Measurements from ENCODE around the gene SERP2. TPM values are rescaled to one million over a fixed set of nuclear protein-coding genes. Genes with fewer than 3 reads are reported as not detected.

Gene SERP2
- total and polyA plus RNA-seq, 2 of the 13 experiments (the other 11 are each of a cell fraction or from before 2014, with no cell fraction given): not detected

DNA sequence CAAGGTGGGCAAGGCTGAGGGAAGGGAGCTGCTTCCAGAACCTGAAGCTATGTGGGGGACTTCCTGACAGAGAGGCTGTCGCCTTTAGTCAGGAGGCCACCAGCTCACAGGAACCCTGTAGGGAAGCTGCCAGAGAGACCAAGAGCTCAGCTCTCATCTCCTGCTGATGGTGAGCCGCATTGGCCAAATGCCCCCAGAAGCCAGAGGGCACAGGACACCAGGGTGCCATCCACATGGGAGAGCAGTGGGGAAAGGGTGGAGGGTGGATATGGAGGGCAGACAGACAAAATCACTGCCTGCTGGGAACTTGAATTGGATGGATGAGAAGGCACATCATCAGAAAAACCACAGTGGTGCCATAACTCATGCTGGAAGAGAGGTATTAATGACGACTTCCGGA, 36.0 kb downstream of the SERP2 start (continued):
- TF ChIP-seq SNRNP70 (IDR thresholded peaks at IDR 0.05; ENCODE audit: low read depth, low read length): no peak
- TF ChIP-seq, protein P1, sequence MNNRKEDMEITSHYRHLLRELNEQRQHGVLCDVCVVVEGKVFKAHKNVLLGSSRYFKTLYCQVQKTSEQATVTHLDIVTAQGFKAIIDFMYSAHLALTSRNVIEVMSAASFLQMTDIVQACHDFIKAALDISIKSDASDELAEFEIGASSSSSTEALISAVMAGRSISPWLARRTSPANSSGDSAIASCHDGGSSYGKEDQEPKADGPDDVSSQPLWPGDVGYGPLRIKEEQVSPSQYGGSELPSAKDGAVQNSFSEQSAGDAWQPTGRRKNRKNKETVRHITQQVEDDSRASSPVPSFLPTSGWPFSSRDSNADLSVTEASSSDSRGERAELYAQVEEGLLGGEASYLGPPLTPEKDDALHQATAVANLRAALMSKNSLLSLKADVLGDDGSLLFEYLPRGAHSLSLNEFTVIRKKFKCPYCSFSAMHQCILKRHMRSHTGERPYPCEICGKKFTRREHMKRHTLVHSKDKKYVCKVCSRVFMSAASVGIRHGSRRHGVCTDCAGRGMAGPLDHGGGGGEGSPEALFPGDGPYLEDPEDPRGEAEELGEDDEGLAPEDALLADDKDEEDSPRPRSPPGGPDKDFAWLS (CRISPR knock-in tag; IDR thresholded peaks at IDR 0.05; ENCODE audit: borderline replicate concordance): no peak
- no peak for TF ChIP-seq MLXIP (CRISPR knock-in tag; IDR thresholded peaks at IDR 0.05; ENCODE audit: borderline replicate concordance)
- TF ChIP-seq, protein P2, sequence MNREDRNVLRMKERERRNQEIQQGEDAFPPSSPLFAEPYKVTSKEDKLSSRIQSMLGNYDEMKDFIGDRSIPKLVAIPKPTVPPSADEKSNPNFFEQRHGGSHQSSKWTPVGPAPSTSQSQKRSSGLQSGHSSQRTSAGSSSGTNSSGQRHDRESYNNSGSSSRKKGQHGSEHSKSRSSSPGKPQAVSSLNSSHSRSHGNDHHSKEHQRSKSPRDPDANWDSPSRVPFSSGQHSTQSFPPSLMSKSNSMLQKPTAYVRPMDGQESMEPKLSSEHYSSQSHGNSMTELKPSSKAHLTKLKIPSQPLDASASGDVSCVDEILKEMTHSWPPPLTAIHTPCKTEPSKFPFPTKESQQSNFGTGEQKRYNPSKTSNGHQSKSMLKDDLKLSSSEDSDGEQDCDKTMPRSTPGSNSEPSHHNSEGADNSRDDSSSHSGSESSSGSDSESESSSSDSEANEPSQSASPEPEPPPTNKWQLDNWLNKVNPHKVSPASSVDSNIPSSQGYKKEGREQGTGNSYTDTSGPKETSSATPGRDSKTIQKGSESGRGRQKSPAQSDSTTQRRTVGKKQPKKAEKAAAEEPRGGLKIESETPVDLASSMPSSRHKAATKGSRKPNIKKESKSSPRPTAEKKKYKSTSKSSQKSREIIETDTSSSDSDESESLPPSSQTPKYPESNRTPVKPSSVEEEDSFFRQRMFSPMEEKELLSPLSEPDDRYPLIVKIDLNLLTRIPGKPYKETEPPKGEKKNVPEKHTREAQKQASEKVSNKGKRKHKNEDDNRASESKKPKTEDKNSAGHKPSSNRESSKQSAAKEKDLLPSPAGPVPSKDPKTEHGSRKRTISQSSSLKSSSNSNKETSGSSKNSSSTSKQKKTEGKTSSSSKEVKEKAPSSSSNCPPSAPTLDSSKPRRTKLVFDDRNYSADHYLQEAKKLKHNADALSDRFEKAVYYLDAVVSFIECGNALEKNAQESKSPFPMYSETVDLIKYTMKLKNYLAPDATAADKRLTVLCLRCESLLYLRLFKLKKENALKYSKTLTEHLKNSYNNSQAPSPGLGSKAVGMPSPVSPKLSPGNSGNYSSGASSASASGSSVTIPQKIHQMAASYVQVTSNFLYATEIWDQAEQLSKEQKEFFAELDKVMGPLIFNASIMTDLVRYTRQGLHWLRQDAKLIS (CRISPR knock-in tag; IDR thresholded peaks at IDR 0.05): no peak

All from HepG2 (cell line).